CD4-positive, alpha-beta T cell (primary cell): ENCODE measurements around the gene TTC1. TPM values are rescaled to one million over a fixed set of nuclear protein-coding genes. Genes with fewer than 3 reads are reported as not detected.
A peak's percentile ranks its signal among the peaks of the same experiment; 100 is the strongest.

Source experiments
- ATAC-seq: fragments of 200-7000 bp; cut with Tn5 transposase; one replicate; pipeline ENCODE4 v1.10.0; 2022; ENCODE audit warnings: mild to moderate bottlenecking; ENCODE audit not compliant: poor library complexity
- CTCF ChIA-PET: fragments of 350-600 bp; sonication (Branson Sonifier 250); formaldehyde crosslinking; loops from one replicate; lab custom pipeline; 2021; ENCODE audit warnings: antibody characterized with exemption, inconsistent platforms; lab: Charles Lee
- POLR2A ChIA-PET: fragments of 350-600 bp; sonication (Branson Sonifier 250); formaldehyde crosslinking; loops from one replicate; lab custom pipeline; 2021; ENCODE audit warnings: antibody characterized with exemption, inconsistent platforms; lab: Charles Lee
- DNase-seq, 14 experiments: peaks; one replicate each; pipeline ENCODE4 v3.0.0-alpha.2; 2013 to 2020; ENCODE audit warnings: mixed read lengths in 2 of 14
- H3K27ac ChIP-seq, 2 donors: one replicate each; pipeline versions ENCODE4 v1.5.1 to v1.7.0; 2013; ENCODE audit warnings: low read length in 2 of 2, low read depth in 1 of 2, mild to moderate bottlenecking in 1 of 2
- H3K27me3 ChIP-seq, 2 experiments: 1 replicate in 1 of 2; 2 replicates in 1 of 2; pipeline versions ENCODE4 v1.6.1 to v1.7.0; 2013; ENCODE audit warnings: low read length in 2 of 2, control low read depth in 1 of 2, mild to moderate bottlenecking in 1 of 2, moderate library complexity in 1 of 2; ENCODE audit not compliant: insufficient read depth in 2 of 2, control insufficient read depth in 1 of 2
- H3K36me3 ChIP-seq: one replicate; pipeline ENCODE4 v1.6.1; 2013; ENCODE audit warnings: low read length, control low read depth; ENCODE audit not compliant: insufficient read depth
- H3K4me1 ChIP-seq: one replicate; pipeline ENCODE4 v1.6.1; 2013; ENCODE audit warnings: low read length, control low read depth; ENCODE audit not compliant: insufficient read depth
- H3K4me3 ChIP-seq: one replicate; pipeline ENCODE4 v1.5.1; 2013; ENCODE audit warnings: mild to moderate bottlenecking, low read length, moderate library complexity
- H3K9me3 ChIP-seq, 2 experiments: 1 replicate in 1 of 2; 2 replicates in 1 of 2; pipeline versions ENCODE4 v1.6.1 to v1.7.0; 2013; ENCODE audit warnings: low read length in 2 of 2, mild to moderate bottlenecking in 2 of 2, control low read depth in 1 of 2, moderate library complexity in 1 of 2; ENCODE audit not compliant: control insufficient read depth in 1 of 2, insufficient read depth in 1 of 2
- H3K27ac Mint-ChIP-seq: one replicate; pipeline ENCODE4 v1.8.0; 2020; ENCODE audit warnings: mixed read lengths
- H3K27me3 Mint-ChIP-seq: one replicate; pipeline ENCODE4 v1.8.0; 2021; ENCODE audit warnings: mixed read lengths
- H3K36me3 Mint-ChIP-seq: one replicate; pipeline ENCODE4 v1.8.0; 2021; ENCODE audit warnings: low read depth, mixed read lengths
- H3K4me1 Mint-ChIP-seq: one replicate; pipeline ENCODE4 v1.8.0; 2021; ENCODE audit warnings: low read depth, mixed read lengths
- H3K4me3 Mint-ChIP-seq: one replicate; pipeline ENCODE4 v1.8.0; 2020; ENCODE audit warnings: mild to moderate bottlenecking, mixed read lengths
- H3K9me3 Mint-ChIP-seq: one replicate; pipeline ENCODE4 v1.8.0; 2020; ENCODE audit warnings: mixed read lengths
- CTCF ChIP-seq: fragments of 200-600 bp; IDR thresholded peaks from one replicate; pipeline ENCODE4 v1.8.0; 2022; ENCODE audit warnings: antibody characterized with exemption, mild to moderate bottlenecking
- intact Hi-C, 2 experiments: fragments of 100-400 bp; cut with DNase I in 1 of 2; cut with micrococcal nuclease in 1 of 2; formaldehyde crosslinking; loops; one replicate each; pipeline versions ENCODE4 v1.15.1 to v1.9.0; 2023 to 2025; cut with DNase I, micrococcal nuclease
- total RNA-seq, 174 experiments: library from RNA in 2 of 174; stranded (reverse) in 2 of 174; gene quantifications; one replicate each; pipeline ENCODE4 v1.2.3 and lab custom pipeline; 2021 to 2026

Gene TTC1
- total RNA-seq, 2 experiments from 2014 or later: 15.9 to 16.3 TPM

- ATAC-seq (no peak), DNase-seq (no peak)
- no peaks in the 10 kb centered on the region for H3K27me3 Mint-ChIP-seq
- ChIA-PET CTCF (no interaction called here), POLR2A (no interaction called here)
- H3K4me3 ChIP-seq: no peak overlapping the region
- H3K36me3 ChIP-seq: peaks cover 29% of the 10 kb centered on the region
- H3K9me3 Mint-ChIP-seq: no peaks in the 10 kb centered on the region
- no peak overlapping the region for H3K4me3 Mint-ChIP-seq
- H3K9me3 ChIP-seq: no peaks in the 10 kb centered on the region
- peaks cover 28% of the 10 kb centered on the region for H3K4me1 Mint-ChIP-seq
- H3K27ac ChIP-seq: no peak overlapping the region
- H3K27ac Mint-ChIP-seq: no peak overlapping the region
- intact Hi-C loops: no loop called here
- H3K36me3 Mint-ChIP-seq: peaks cover 35% of the 10 kb centered on the region
- TF ChIP-seq CTCF: no peak
- peaks cover 10% of the 10 kb centered on the region for H3K4me1 ChIP-seq
- no peaks in the 10 kb centered on the region for H3K27me3 ChIP-seq
Measured at GRCh38 chr5:160018945-160019625, 10.1 kb downstream of the TTC1 start.

GRCh38 chr5:160020266-160020770 is 11.4 kb downstream of the TTC1 start:
- DNase-seq (peak in 3 of 14 experiments; percentile 9 to 18 (median 13)), ATAC-seq (peak; percentile 20)
- Mint-ChIP-seq H3K36me3 (peaks cover 40% of the 10 kb centered on the region), H3K27me3 (no peaks in the 10 kb centered on the region), H3K4me1 (peaks cover 28% of the 10 kb centered on the region), H3K27ac (peak overlapping the region; percentile 57), H3K4me3 (no peak overlapping the region), H3K9me3 (no peaks in the 10 kb centered on the region)
- H3K36me3 ChIP-seq: peaks cover 24% of the 10 kb centered on the region
- ChIA-PET POLR2A (interaction anchor here (2.6 kb wide), 1 partner anchor 11 kb away, joined by 17 read pairs; the partner anchor contains the start of gene TTC1), CTCF (interaction anchor here (1.0 to 1.8 kb wide), 2 partner anchors 325 to 370 kb away, joined by 3 to 15 read pairs; no protein-coding TSS in a partner anchor)
- H3K4me3 ChIP-seq: no peak overlapping the region
- no peak for TF ChIP-seq CTCF
- no peaks in the 10 kb centered on the region for H3K9me3 ChIP-seq
- no peaks in the 10 kb centered on the region for H3K27me3 ChIP-seq
- intact Hi-C loops: loop anchor here in 1 of 2 experiments (5.0 kb wide), 1 partner anchor 372 kb away; no protein-coding TSS in a partner anchor
- peaks cover 10% of the 10 kb centered on the region for H3K4me1 ChIP-seq
- no peak overlapping the region for H3K27ac ChIP-seq

GRCh38 chr5:160020964-160021363 is 12.0 kb downstream of the TTC1 start:
- Mint-ChIP-seq H3K4me1 (peaks cover 34% of the 10 kb centered on the region), H3K27me3 (no peaks in the 10 kb centered on the region), H3K36me3 (peaks cover 40% of the 10 kb centered on the region), H3K4me3 (peak overlapping the region; percentile 31), H3K27ac (peak overlapping the region; percentile 57), H3K9me3 (no peaks in the 10 kb centered on the region)
- H3K4me3 ChIP-seq: no peak overlapping the region
- ATAC-seq (peak; percentile 48), DNase-seq (peak in 1 of 14 experiments; percentile 46)
- POLR2A ChIA-PET: interaction anchor here (1.3 to 2.6 kb wide), 2 partner anchors 12 to 325 kb away, joined by 5 to 17 read pairs; partner anchors contain the start of gene TTC1
- no peaks in the 10 kb centered on the region for H3K9me3 ChIP-seq
- TF ChIP-seq CTCF: no peak
- no peak overlapping the region for H3K27ac ChIP-seq
- CTCF ChIA-PET: interaction anchor here (0.8 to 1.8 kb wide), 8 partner anchors 9 to 734 kb away, joined by 3 to 29 read pairs (median 6); partner anchors contain the start of gene TTC1
- intact Hi-C loops: loop anchor here (1.0 to 5.0 kb wide), 2 partner anchors 324 to 371 kb away; no protein-coding TSS in a partner anchor
- H3K4me1 ChIP-seq: peaks cover 10% of the 10 kb centered on the region
- H3K36me3 ChIP-seq: peaks cover 18% of the 10 kb centered on the region
- H3K27me3 ChIP-seq: no peaks in the 10 kb centered on the region
